Fibroblast of lung (primary cell): ENCODE data around the gene BCL11A.

Source experiments
- EZH2 ChIP-seq: IDR thresholded peaks from 2 replicates; pipeline ENCODE4 v1.5.1; 2012; ENCODE audit warnings: low read length, control low read depth, mild to moderate bottlenecking; ENCODE audit errors: missing control alignments
- TF ChIP-seq, protein P1 (sequence below), 2 donors: IDR thresholded peaks in 1 of 2; conservative IDR thresholded peaks in 1 of 2; 1 replicate in 1 of 2; 2 replicates in 1 of 2; pipeline ENCODE4 v1.5.1; 2011 to 2012; ENCODE audit warnings: low read length in 2 of 2, control low read depth in 1 of 2, inconsistent platforms in 1 of 2, low read depth in 1 of 2, mild to moderate bottlenecking in 1 of 2

DNA sequence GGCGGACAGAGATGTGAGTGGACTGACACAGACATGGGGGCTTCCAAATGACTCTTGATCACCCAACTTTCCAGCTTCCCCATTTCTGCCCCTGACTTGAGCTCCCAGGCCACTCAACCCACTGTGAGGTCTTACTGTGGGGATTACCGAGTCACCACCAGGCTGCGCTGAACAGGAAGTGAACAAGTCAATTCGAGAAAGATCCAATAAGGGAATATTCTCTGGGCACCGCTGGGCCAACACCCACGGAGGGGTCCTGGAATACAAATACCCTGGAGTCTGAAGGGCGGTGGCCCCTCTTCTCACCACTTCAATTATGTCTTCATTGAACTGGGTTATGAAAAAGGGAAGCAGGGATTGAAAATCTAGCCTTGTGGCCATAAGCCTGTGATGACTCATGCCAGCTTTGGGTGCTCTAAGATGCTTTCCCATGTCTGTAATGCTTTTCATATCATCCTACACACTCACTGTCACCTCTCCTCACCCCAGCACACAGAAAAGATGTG, 37.7 kb downstream of the BCL11A start:
- TF ChIP-seq, protein P1, sequence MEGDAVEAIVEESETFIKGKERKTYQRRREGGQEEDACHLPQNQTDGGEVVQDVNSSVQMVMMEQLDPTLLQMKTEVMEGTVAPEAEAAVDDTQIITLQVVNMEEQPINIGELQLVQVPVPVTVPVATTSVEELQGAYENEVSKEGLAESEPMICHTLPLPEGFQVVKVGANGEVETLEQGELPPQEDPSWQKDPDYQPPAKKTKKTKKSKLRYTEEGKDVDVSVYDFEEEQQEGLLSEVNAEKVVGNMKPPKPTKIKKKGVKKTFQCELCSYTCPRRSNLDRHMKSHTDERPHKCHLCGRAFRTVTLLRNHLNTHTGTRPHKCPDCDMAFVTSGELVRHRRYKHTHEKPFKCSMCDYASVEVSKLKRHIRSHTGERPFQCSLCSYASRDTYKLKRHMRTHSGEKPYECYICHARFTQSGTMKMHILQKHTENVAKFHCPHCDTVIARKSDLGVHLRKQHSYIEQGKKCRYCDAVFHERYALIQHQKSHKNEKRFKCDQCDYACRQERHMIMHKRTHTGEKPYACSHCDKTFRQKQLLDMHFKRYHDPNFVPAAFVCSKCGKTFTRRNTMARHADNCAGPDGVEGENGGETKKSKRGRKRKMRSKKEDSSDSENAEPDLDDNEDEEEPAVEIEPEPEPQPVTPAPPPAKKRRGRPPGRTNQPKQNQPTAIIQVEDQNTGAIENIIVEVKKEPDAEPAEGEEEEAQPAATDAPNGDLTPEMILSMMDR (conservative IDR thresholded peaks at IDR 0.05 in 1 of 2, IDR thresholded peaks at IDR 0.05 in 1 of 2; ENCODE audit: low read depth in 1 of 2, low read length in 2 of 2), result no peak
- TF ChIP-seq EZH2, result no peak
